ENCODE measurements around the gene SCP2D1. TPM values are rescaled to one million over a fixed set of nuclear protein-coding genes. Genes with fewer than 3 reads are reported as not detected.

The SCP2D1 gene
- total RNA-seq, 1 donor from 2014 or later = not detected

DNA sequence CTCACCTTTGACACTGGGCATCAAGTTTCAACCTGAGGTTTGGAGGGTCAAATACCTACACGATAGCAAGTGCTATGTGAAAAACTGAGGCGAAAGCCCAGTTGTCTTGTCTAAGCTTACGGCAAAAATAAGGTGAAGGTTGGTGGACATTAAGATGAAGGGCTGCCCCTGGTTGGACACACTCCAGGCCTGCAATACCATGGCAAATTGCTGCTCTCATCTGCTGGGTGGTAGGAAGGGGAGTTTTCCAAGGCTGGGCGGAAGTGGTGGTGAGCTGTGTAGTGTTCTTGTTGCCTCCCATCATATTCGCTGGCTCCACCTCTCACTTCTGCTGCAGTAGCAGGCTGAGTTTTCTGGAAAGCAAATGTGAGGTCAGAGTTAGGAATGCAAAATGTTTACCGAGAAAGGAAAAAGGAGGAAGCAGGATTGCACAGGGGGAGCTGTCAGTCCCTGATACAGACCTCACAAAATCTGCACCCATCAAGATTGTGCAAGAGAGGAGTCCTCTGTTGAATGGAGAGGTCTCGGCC lies 33.7 kb downstream of the SCP2D1 start:
- no peak overlapping the region for H3K4me3 Mint-ChIP-seq
- no peak overlapping the region for H3K27ac Mint-ChIP-seq
- no peak for DNase-seq (ENCODE audit: extremely low spot score, unreplicated experiment)
- peaks cover 13% of the 10 kb centered on the region for H3K27me3 Mint-ChIP-seq
- no peaks in the 10 kb centered on the region for H3K36me3 Mint-ChIP-seq
- TF ChIP-seq, protein P1, sequence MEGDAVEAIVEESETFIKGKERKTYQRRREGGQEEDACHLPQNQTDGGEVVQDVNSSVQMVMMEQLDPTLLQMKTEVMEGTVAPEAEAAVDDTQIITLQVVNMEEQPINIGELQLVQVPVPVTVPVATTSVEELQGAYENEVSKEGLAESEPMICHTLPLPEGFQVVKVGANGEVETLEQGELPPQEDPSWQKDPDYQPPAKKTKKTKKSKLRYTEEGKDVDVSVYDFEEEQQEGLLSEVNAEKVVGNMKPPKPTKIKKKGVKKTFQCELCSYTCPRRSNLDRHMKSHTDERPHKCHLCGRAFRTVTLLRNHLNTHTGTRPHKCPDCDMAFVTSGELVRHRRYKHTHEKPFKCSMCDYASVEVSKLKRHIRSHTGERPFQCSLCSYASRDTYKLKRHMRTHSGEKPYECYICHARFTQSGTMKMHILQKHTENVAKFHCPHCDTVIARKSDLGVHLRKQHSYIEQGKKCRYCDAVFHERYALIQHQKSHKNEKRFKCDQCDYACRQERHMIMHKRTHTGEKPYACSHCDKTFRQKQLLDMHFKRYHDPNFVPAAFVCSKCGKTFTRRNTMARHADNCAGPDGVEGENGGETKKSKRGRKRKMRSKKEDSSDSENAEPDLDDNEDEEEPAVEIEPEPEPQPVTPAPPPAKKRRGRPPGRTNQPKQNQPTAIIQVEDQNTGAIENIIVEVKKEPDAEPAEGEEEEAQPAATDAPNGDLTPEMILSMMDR (conservative IDR thresholded peaks at IDR 0.05) = no peak
- no peaks in the 10 kb centered on the region for H3K9me3 Mint-ChIP-seq
- H3K4me1 Mint-ChIP-seq (ENCODE audit: unreplicated experiment) = no peaks in the 10 kb centered on the region

DNA sequence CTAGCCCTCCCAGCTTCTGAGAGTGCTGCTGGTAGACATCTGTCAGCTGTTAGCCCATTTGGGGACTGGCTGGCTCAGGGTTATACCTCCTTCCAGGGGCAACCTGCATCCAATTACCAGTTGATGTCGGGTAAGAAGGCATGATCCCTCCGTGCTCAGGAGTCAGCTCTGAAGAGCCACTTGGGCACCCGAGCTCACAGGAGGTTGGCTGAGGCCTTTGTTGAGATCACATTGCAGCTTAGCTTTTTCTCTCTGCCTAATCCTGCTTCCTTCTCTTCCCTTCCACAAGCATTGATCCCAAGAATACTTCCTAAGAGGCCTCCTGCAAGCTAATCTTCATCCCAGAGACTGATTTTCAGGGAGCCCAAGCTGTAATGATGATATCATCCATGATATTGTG lies 35.5 kb downstream of the SCP2D1 start:
- H3K9me3 Mint-ChIP-seq = peaks cover 5% of the 10 kb centered on the region
- no peak overlapping the region for H3K27ac Mint-ChIP-seq
- DNase-seq (ENCODE audit: extremely low spot score, unreplicated experiment) = no peak
- H3K4me3 Mint-ChIP-seq = no peak overlapping the region
- H3K27me3 Mint-ChIP-seq = peaks cover 9% of the 10 kb centered on the region
- no peaks in the 10 kb centered on the region for H3K4me1 Mint-ChIP-seq (ENCODE audit: unreplicated experiment)
- TF ChIP-seq, protein P1 (conservative IDR thresholded peaks at IDR 0.05) = no peak
- H3K36me3 Mint-ChIP-seq = no peaks in the 10 kb centered on the region

DNA sequence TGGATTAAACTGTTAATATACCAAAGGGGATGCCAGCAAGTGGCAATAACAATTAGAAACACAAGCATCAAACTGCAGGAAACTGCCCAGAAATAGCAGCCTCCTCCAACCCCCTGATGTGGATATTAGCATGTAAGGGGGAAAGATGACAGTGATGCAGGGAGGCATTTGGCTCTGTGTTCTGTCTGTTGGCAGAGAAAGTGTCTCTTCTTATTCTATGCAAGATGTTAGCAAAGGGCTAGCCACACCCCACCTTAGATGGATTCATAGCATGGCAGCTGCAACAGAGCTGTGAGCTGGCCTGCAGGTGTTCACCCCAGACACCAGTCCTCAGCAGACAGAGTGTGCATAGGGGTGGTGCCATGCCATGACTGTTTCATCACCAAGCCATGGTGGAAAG lies 38.0 kb downstream of the SCP2D1 start:
- Mint-ChIP-seq H3K27ac (no peak overlapping the region), H3K4me1 (ENCODE audit: unreplicated experiment) (no peaks in the 10 kb centered on the region), H3K27me3 (peaks cover 11% of the 10 kb centered on the region)

DNA sequence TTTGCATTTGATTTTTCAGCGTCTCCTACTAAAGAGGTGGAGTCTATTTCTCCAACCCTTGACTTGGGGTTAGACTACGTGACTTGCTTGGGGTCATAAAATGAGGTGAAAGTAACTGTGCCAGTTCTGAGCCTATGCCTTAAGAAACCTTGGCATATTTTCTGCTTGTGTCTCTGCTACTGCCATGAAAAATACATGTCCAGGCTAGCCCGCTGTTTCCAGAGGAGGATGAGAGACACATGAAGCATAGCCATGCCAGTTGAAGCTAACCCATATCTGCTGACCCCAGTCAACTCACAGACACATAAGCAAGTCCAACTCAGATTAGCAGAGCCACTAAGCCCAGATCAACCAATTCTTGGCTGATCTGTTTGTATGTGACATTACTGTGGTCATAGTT lies 38.7 kb downstream of the SCP2D1 start:
- H3K9me3 Mint-ChIP-seq = peaks cover 9% of the 10 kb centered on the region
- H3K4me1 Mint-ChIP-seq (ENCODE audit: unreplicated experiment) = no peaks in the 10 kb centered on the region
- no peaks in the 10 kb centered on the region for H3K36me3 Mint-ChIP-seq
- no peak overlapping the region for H3K4me3 Mint-ChIP-seq
- DNase-seq (ENCODE audit: extremely low spot score, unreplicated experiment) = no peak
- peaks cover 11% of the 10 kb centered on the region for H3K27me3 Mint-ChIP-seq
- H3K27ac Mint-ChIP-seq = no peak overlapping the region
- TF ChIP-seq, protein P1 (conservative IDR thresholded peaks at IDR 0.05) = no peak

More for the DNA sequence above, 38.0 kb downstream of the SCP2D1 start:
- DNase-seq (ENCODE audit: extremely low spot score, unreplicated experiment) = no peak
- H3K36me3 Mint-ChIP-seq = no peaks in the 10 kb centered on the region
- H3K4me3 Mint-ChIP-seq = no peak overlapping the region
- H3K9me3 Mint-ChIP-seq = peaks cover 9% of the 10 kb centered on the region
- TF ChIP-seq, protein P1 (conservative IDR thresholded peaks at IDR 0.05) = no peak

DNA sequence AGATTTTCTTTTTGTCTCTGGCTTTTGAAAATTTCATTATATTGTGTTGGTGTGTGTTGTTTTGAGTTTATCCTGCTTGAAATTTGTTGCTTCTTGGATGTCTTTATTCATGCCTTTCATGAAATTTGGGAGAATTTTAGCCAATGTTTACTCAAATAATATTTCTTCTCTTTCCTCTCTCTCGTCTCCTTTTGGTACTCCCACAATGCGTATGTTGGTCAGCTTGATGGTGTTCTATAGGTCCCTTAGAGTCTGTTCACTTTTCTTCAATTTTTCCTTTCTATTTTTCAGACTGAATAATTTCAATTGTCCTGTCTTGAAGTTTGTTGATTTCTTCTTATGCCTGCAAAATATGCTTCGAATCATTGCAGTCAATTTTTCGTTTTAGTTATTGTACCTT lies 39.6 kb downstream of the SCP2D1 start:
- H3K4me1 Mint-ChIP-seq (ENCODE audit: unreplicated experiment) = no peaks in the 10 kb centered on the region
- H3K36me3 Mint-ChIP-seq = no peaks in the 10 kb centered on the region
- peaks cover 11% of the 10 kb centered on the region for H3K27me3 Mint-ChIP-seq
- H3K9me3 Mint-ChIP-seq = peaks cover 9% of the 10 kb centered on the region
- H3K27ac Mint-ChIP-seq = no peak overlapping the region
- no peak for DNase-seq (ENCODE audit: extremely low spot score, unreplicated experiment)
- H3K4me3 Mint-ChIP-seq = no peak overlapping the region
- TF ChIP-seq, protein P1 (conservative IDR thresholded peaks at IDR 0.05) = no peak
